ENCODE measurements around the gene IRAK1.

DNA sequence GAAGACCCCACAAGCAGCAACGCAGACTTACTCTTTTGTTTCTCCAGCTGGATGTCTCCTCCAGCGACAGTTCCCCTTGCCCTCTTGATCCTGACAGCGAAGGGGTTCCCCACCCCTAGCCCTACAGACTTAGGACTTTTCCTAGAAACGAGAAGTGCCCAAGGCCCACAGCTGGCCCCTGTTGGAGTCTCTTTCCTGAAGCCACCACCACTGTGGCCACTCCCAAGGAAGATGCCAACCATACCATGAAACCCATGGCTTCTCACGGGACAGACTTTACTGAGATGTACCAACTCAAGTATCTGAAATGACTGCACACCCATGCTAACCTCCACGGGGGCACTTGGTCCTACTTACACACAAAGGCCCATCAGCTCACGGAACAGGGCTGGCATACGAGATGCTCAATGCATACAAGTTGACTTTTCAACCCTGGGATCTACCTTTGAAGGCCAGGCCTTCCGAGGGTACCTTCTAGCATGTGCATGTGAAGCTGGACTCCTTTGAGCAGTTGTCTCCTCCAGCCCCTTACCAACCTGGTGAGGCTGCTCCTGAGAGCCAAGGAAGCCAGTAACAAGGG lies 924 bp upstream of the IRAK1 start:
- TF ChIP-seq, protein P1, sequence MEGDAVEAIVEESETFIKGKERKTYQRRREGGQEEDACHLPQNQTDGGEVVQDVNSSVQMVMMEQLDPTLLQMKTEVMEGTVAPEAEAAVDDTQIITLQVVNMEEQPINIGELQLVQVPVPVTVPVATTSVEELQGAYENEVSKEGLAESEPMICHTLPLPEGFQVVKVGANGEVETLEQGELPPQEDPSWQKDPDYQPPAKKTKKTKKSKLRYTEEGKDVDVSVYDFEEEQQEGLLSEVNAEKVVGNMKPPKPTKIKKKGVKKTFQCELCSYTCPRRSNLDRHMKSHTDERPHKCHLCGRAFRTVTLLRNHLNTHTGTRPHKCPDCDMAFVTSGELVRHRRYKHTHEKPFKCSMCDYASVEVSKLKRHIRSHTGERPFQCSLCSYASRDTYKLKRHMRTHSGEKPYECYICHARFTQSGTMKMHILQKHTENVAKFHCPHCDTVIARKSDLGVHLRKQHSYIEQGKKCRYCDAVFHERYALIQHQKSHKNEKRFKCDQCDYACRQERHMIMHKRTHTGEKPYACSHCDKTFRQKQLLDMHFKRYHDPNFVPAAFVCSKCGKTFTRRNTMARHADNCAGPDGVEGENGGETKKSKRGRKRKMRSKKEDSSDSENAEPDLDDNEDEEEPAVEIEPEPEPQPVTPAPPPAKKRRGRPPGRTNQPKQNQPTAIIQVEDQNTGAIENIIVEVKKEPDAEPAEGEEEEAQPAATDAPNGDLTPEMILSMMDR (IDR thresholded peaks at IDR 0.05) = no peak
- TF ChIP-seq POLR2A (IDR thresholded peaks at IDR 0.05) = no peak

Data from esophagus squamous epithelium (tissue), 4 donors.